Measurements from ENCODE around the gene ZFAND3.

DNA sequence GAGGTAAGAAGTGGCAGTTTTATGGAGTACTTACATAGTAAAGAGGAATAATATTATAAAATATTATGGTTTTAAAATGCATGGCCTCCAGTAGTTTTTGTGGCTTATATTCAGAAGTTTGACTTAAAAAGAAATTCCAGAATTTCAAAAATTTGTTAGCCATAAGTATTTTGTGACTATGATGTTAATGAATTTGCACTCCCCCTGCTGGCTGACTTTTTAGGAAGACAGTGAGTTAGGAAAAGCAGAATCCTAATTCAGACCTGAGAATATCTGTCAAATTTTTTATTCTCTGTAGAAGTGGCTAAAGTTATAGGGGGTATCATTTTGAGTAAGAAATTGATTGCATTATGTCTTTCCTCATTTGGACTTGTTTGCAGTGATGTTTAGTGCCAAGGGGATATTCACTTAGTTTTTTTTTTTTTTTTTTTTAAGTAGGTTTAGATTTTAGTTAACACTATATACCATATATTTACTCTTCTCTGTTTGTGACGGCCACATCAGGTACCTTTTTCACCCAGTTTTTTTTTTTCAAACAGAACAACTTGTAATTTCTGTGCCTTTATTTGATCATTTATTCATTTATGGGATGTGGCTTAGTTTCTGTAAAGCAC, 40.8 kb downstream of the ZFAND3 start:
- TF ChIP-seq, protein P1, sequence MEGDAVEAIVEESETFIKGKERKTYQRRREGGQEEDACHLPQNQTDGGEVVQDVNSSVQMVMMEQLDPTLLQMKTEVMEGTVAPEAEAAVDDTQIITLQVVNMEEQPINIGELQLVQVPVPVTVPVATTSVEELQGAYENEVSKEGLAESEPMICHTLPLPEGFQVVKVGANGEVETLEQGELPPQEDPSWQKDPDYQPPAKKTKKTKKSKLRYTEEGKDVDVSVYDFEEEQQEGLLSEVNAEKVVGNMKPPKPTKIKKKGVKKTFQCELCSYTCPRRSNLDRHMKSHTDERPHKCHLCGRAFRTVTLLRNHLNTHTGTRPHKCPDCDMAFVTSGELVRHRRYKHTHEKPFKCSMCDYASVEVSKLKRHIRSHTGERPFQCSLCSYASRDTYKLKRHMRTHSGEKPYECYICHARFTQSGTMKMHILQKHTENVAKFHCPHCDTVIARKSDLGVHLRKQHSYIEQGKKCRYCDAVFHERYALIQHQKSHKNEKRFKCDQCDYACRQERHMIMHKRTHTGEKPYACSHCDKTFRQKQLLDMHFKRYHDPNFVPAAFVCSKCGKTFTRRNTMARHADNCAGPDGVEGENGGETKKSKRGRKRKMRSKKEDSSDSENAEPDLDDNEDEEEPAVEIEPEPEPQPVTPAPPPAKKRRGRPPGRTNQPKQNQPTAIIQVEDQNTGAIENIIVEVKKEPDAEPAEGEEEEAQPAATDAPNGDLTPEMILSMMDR (IDR thresholded peaks at IDR 0.05; ENCODE audit: insufficient read depth, low read depth, low read length) = peak; percentile 70
- TF ChIP-seq EZH2 (IDR thresholded peaks at IDR 0.05; ENCODE audit: insufficient read depth, low read length) = no peak

All from astrocyte (in vitro differentiated cells and primary cell).